Mononuclear cell (primary cell): ENCODE results near the gene FOXRED1. TPM values are rescaled to one million over a fixed set of nuclear protein-coding genes. Genes with fewer than 3 reads are reported as not detected.
A peak's percentile ranks its signal among the peaks of the same experiment; 100 is the strongest.

Experiments
- H3K27me3 ChIP-seq: 2 replicates; pipeline ENCODE4 v1.6.0; 2011; ENCODE audit warnings: low read length, control low read depth; ENCODE audit not compliant: insufficient read depth
- H3K4me1 ChIP-seq: 2 replicates; pipeline ENCODE4 v1.5.1; 2011; ENCODE audit warnings: mild to moderate bottlenecking, low read length, control low read depth; ENCODE audit not compliant: insufficient read depth
- H3K4me3 ChIP-seq: 2 replicates; pipeline ENCODE4 v1.5.1; 2011; ENCODE audit warnings: mild to moderate bottlenecking, low read length, moderate library complexity
- H3K9me3 ChIP-seq: 2 replicates; pipeline ENCODE4 v1.5.1; 2011; ENCODE audit warnings: low read depth, mild to moderate bottlenecking, control low read depth, low read length
- total RNA-seq: library from RNA; depleted of rRNA; stranded (reverse); fragments of >200 nt; gene quantifications from one replicate; pipeline ENCODE4 v1.2.3, GENCODE V29; 2012

FOXRED1 gene
- total RNA-seq, 1 donor = 6.1 TPM

GRCh38 chr11:126257144-126257543, 11.8 kb upstream of the FOXRED1 start:
- Histone ChIP-seq H3K4me3 (no peak overlapping the region), H3K27me3 (no peaks in the 10 kb centered on the region), H3K4me1 (no peaks in the 10 kb centered on the region), H3K9me3 (no peaks in the 10 kb centered on the region)

GRCh38 chr11:126257764-126258163, 11.2 kb upstream of the FOXRED1 start:
- H3K27me3 ChIP-seq = no peaks in the 10 kb centered on the region
- no peaks in the 10 kb centered on the region for H3K4me1 ChIP-seq
- no peaks in the 10 kb centered on the region for H3K9me3 ChIP-seq
- no peak overlapping the region for H3K4me3 ChIP-seq

- no peaks in the 10 kb centered on the region for H3K27me3 ChIP-seq
- no peak overlapping the region for H3K4me3 ChIP-seq
- H3K9me3 ChIP-seq = no peaks in the 10 kb centered on the region
- peaks cover under 1% of the 10 kb centered on the region for H3K4me1 ChIP-seq
Measured at GRCh38 chr11:126262216-126262615, 6.7 kb upstream of the FOXRED1 start.

- Histone ChIP-seq H3K4me3 (no peak overlapping the region), H3K27me3 (no peaks in the 10 kb centered on the region), H3K4me1 (peaks cover 11% of the 10 kb centered on the region), H3K9me3 (no peaks in the 10 kb centered on the region)
Measured at GRCh38 chr11:126263489-126263888, 5.5 kb upstream of the FOXRED1 start.

GRCh38 chr11:126265811-126266210, 3.1 kb upstream of the FOXRED1 start:
- Histone ChIP-seq H3K4me3 (no peak overlapping the region), H3K4me1 (peaks cover 18% of the 10 kb centered on the region), H3K27me3 (no peaks in the 10 kb centered on the region), H3K9me3 (no peaks in the 10 kb centered on the region)

- Histone ChIP-seq H3K27me3 (no peaks in the 10 kb centered on the region), H3K4me1 (peaks cover 18% of the 10 kb centered on the region), H3K9me3 (no peaks in the 10 kb centered on the region), H3K4me3 (peak overlapping the region; percentile 90)
Measured at GRCh38 chr11:126267650-126268049, 1.3 kb upstream of the FOXRED1 start.

GRCh38 chr11:126268361-126268707, 620 bp upstream of the FOXRED1 start:
- H3K4me1 ChIP-seq = peaks cover 18% of the 10 kb centered on the region
- H3K4me3 ChIP-seq = peak overlapping the region; percentile 90
- H3K27me3 ChIP-seq = no peaks in the 10 kb centered on the region
- no peaks in the 10 kb centered on the region for H3K9me3 ChIP-seq

GRCh38 chr11:126277322-126277721, 8.4 kb downstream of the FOXRED1 start:
- Histone ChIP-seq H3K27me3 (no peaks in the 10 kb centered on the region), H3K4me3 (no peak overlapping the region)

GRCh38 chr11:126277780-126278179, 8.8 kb downstream of the FOXRED1 start:
- H3K9me3 ChIP-seq = no peaks in the 10 kb centered on the region
- no peak overlapping the region for H3K4me3 ChIP-seq
- no peaks in the 10 kb centered on the region for H3K27me3 ChIP-seq
- peaks cover 31% of the 10 kb centered on the region for H3K4me1 ChIP-seq

More at GRCh38 chr11:126277322-126277721, 8.4 kb downstream of the FOXRED1 start:
- Histone ChIP-seq H3K4me1 (peaks cover 28% of the 10 kb centered on the region), H3K9me3 (no peaks in the 10 kb centered on the region)

- H3K27me3 ChIP-seq = no peaks in the 10 kb centered on the region
- H3K4me1 ChIP-seq = peaks cover 40% of the 10 kb centered on the region
- no peaks in the 10 kb centered on the region for H3K9me3 ChIP-seq
- no peak overlapping the region for H3K4me3 ChIP-seq
Measured at GRCh38 chr11:126279191-126279590, 10.2 kb downstream of the FOXRED1 start.

GRCh38 chr11:126280595-126280994, 11.6 kb downstream of the FOXRED1 start:
- Histone ChIP-seq H3K27me3 (no peaks in the 10 kb centered on the region), H3K4me3 (no peak overlapping the region), H3K4me1 (peaks cover 47% of the 10 kb centered on the region), H3K9me3 (no peaks in the 10 kb centered on the region)

GRCh38 chr11:126281245-126281644, 12.3 kb downstream of the FOXRED1 start:
- no peaks in the 10 kb centered on the region for H3K27me3 ChIP-seq
- H3K9me3 ChIP-seq = no peaks in the 10 kb centered on the region
- H3K4me1 ChIP-seq = peaks cover 47% of the 10 kb centered on the region
- no peak overlapping the region for H3K4me3 ChIP-seq

GRCh38 chr11:126281666-126282175, 12.8 kb downstream of the FOXRED1 start:
- peaks cover 47% of the 10 kb centered on the region for H3K4me1 ChIP-seq
- H3K9me3 ChIP-seq = no peaks in the 10 kb centered on the region
- peak overlapping the region; percentile 64 for H3K4me3 ChIP-seq
- H3K27me3 ChIP-seq = no peaks in the 10 kb centered on the region

GRCh38 chr11:126282361-126282735, 13.4 kb downstream of the FOXRED1 start:
- Histone ChIP-seq H3K4me3 (peak overlapping the region; percentile 64), H3K27me3 (no peaks in the 10 kb centered on the region), H3K9me3 (no peaks in the 10 kb centered on the region), H3K4me1 (peaks cover 47% of the 10 kb centered on the region)

GRCh38 chr11:126282736-126283591, 14.0 kb downstream of the FOXRED1 start, which contains the start of gene TIRAP:
Gene TIRAP (plus strand): TSS chr11:126283093. CDS start chr11:126290895, 7,802 bp downstream.
- Histone ChIP-seq H3K27me3 (no peaks in the 10 kb centered on the region), H3K4me1 (peaks cover 47% of the 10 kb centered on the region), H3K9me3 (no peaks in the 10 kb centered on the region), H3K4me3 (peak within 1 kb of the TSS; percentile 64)

- H3K4me3 ChIP-seq = no peak overlapping the region
- peaks cover 44% of the 10 kb centered on the region for H3K4me1 ChIP-seq
- H3K9me3 ChIP-seq = no peaks in the 10 kb centered on the region
- no peaks in the 10 kb centered on the region for H3K27me3 ChIP-seq
Measured at GRCh38 chr11:126284829-126285228, 15.9 kb downstream of the FOXRED1 start.
